ENCODE data around the gene BTG4. TPM values are rescaled to one million over a fixed set of nuclear protein-coding genes. Genes with fewer than 3 reads are reported as not detected.
A peak's percentile ranks its signal among the peaks of the same experiment; 100 is the strongest.

BTG4 gene
- total RNA-seq, 1 donor, result 0.36 TPM

- H3K4me3 ChIP-seq (ENCODE audit: low read depth, low read length), result no peak overlapping the region
- no peak for TF ChIP-seq CTCF (IDR thresholded peaks at IDR 0.05; ENCODE audit: insufficient read depth, low read length)
- DNase-seq (ENCODE audit: low read depth), result peak; percentile 48
These were observed 46.8 kb downstream of the BTG4 start for GRCh38 chr11:111465400-111465799.

GRCh38 chr11:111463276-111463675 lies 48.9 kb downstream of the BTG4 start:
- H3K4me3 ChIP-seq (ENCODE audit: low read depth, low read length), result no peak overlapping the region
- TF ChIP-seq CTCF (IDR thresholded peaks at IDR 0.05; ENCODE audit: insufficient read depth, low read length), result no peak
- DNase-seq (ENCODE audit: low read depth), result no peak

- no peak for DNase-seq (ENCODE audit: low read depth)
- no peak overlapping the region for H3K4me3 ChIP-seq (ENCODE audit: low read depth, low read length)
- no peak for TF ChIP-seq CTCF (IDR thresholded peaks at IDR 0.05; ENCODE audit: insufficient read depth, low read length)
These were observed 49.9 kb downstream of the BTG4 start for GRCh38 chr11:111462329-111462728.

GRCh38 chr11:111461460-111462235 lies 50.5 kb downstream of the BTG4 start:
- DNase-seq (ENCODE audit: low read depth), result no peak
- H3K4me3 ChIP-seq (ENCODE audit: low read depth, low read length), result no peak overlapping the region
- no peak for TF ChIP-seq CTCF (IDR thresholded peaks at IDR 0.05; ENCODE audit: insufficient read depth, low read length)

GRCh38 chr11:111460856-111461255 lies 51.3 kb downstream of the BTG4 start:
- peak; percentile 35 for DNase-seq (ENCODE audit: low read depth)
- TF ChIP-seq CTCF (IDR thresholded peaks at IDR 0.05; ENCODE audit: insufficient read depth, low read length), result no peak
- no peak overlapping the region for H3K4me3 ChIP-seq (ENCODE audit: low read depth, low read length)

GRCh38 chr11:111460340-111460739 lies 51.8 kb downstream of the BTG4 start:
- no peak for DNase-seq (ENCODE audit: low read depth)
- no peak overlapping the region for H3K4me3 ChIP-seq (ENCODE audit: low read depth, low read length)
- no peak for TF ChIP-seq CTCF (IDR thresholded peaks at IDR 0.05; ENCODE audit: insufficient read depth, low read length)
